Activated CD8-positive, alpha-beta T cell treated with anti-CD3 and anti-CD28 coated beads for 36 hours (primary cell): Measurements from ENCODE around the gene TRPM8. TPM values are rescaled to one million over a fixed set of nuclear protein-coding genes. Genes with fewer than 3 reads are reported as not detected.

ENCODE experiments used
- ATAC-seq: fragments of 200-7000 bp; cut with Tn5 transposase; one replicate; pipeline ENCODE4 v1.10.0; 2021; ENCODE audit warnings: mild to moderate bottlenecking, moderate library complexity
- CTCF ChIA-PET: fragments of 350-600 bp; sonication (Branson Sonifier 250); formaldehyde crosslinking; loops from one replicate; lab custom pipeline; 2021; ENCODE audit warnings: antibody characterized with exemption; lab: Charles Lee
- POLR2A ChIA-PET: fragments of 350-600 bp; sonication (Branson Sonifier 250); formaldehyde crosslinking; loops from one replicate; lab custom pipeline; 2021; ENCODE audit warnings: antibody characterized with exemption; lab: Charles Lee
- DNase-seq: peaks from one replicate; pipeline ENCODE4 v3.0.0-alpha.2; 2020
- H3K27ac Mint-ChIP-seq: one replicate; pipeline ENCODE4 v1.8.0; 2021; ENCODE audit warnings: mild to moderate bottlenecking, mixed read lengths
- H3K27me3 Mint-ChIP-seq: one replicate; pipeline ENCODE4 v1.8.0; 2021; ENCODE audit warnings: mixed read lengths
- H3K36me3 Mint-ChIP-seq: one replicate; pipeline ENCODE4 v1.8.0; 2021; ENCODE audit warnings: low read depth, mixed read lengths
- H3K4me1 Mint-ChIP-seq: one replicate; pipeline ENCODE4 v1.8.0; 2021; ENCODE audit warnings: low read depth, mixed read lengths
- H3K4me3 Mint-ChIP-seq: one replicate; pipeline ENCODE4 v1.8.0; 2021; ENCODE audit warnings: mild to moderate bottlenecking, moderate library complexity, mixed read lengths
- H3K9me3 Mint-ChIP-seq: one replicate; pipeline ENCODE4 v1.8.0; 2021; ENCODE audit warnings: mixed read lengths
- intact Hi-C: fragments of 100-400 bp; cut with micrococcal nuclease; formaldehyde crosslinking; loops from one replicate; pipeline ENCODE4 v1.10.0; 2022
- total RNA-seq, 2 experiments: library from RNA; stranded (reverse); gene quantifications; one replicate each; pipeline ENCODE4 v1.2.3, GENCODE V29; 2021
- TF ChIP-seq, protein P1 (sequence below): fragments of 200-600 bp; IDR thresholded peaks from one replicate; pipeline ENCODE4 v1.8.0; 2022; ENCODE audit warnings: antibody characterized with exemption, mild to moderate bottlenecking

The TRPM8 gene
- total RNA-seq, 2 experiments from 2014 or later: not detected

DNA sequence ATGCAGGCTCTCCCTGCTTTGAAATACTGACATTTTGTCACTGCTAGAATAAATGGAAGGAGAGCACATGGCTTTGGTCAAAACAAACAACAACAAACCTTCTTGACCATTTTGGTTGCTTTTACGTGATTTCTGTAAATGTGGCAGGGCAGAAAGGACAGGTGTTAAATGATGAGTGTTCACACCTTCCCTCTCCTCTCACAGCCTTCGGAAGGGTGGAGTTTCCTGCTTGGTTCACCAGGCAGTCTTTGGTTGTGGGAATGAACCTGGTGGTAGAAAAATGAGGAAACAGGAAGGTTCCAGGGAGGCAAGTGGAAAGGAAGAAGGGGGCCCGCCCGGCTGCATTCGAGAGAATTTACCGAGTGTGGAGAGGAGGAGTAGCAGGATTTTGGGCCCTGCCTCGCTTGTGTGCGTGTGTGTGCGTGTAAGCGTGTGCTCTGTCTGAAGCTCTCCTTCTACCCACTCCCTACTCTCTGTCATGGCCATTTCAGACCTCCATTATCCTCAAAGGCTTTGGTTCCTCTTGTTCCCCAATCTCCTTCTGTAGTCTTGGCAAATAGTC lies 109.6 kb downstream of the TRPM8 start:
- POLR2A ChIA-PET: no interaction called here
- H3K4me1 Mint-ChIP-seq: peaks cover 39% of the 10 kb centered on the region
- TF ChIP-seq, protein P1, sequence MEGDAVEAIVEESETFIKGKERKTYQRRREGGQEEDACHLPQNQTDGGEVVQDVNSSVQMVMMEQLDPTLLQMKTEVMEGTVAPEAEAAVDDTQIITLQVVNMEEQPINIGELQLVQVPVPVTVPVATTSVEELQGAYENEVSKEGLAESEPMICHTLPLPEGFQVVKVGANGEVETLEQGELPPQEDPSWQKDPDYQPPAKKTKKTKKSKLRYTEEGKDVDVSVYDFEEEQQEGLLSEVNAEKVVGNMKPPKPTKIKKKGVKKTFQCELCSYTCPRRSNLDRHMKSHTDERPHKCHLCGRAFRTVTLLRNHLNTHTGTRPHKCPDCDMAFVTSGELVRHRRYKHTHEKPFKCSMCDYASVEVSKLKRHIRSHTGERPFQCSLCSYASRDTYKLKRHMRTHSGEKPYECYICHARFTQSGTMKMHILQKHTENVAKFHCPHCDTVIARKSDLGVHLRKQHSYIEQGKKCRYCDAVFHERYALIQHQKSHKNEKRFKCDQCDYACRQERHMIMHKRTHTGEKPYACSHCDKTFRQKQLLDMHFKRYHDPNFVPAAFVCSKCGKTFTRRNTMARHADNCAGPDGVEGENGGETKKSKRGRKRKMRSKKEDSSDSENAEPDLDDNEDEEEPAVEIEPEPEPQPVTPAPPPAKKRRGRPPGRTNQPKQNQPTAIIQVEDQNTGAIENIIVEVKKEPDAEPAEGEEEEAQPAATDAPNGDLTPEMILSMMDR: no peak

DNA sequence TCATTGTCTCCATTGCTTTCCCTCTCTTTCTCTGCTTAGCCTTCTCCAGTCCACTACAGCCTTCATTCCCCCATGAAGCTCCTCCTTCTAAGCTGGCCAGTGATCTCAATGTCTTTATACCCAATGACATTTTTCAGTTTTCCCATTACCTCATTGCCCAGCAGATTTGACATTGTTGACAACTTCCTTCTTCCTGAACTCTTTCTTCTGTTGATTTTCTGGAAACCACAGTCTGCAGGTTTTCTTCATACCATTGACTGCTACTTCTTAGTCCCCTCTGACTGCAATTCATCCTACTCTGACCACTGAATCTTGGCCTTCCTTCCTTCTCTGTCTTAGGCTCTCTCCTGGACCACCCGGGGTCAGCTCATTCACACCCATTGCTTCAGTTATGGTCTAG lies 110.5 kb downstream of the TRPM8 start:
- CTCF ChIA-PET: no interaction called here

More for the DNA sequence above, 109.6 kb downstream of the TRPM8 start:
- ATAC-seq: no peak
- H3K4me3 Mint-ChIP-seq: no peak overlapping the region
- no peaks in the 10 kb centered on the region for H3K27me3 Mint-ChIP-seq
- H3K9me3 Mint-ChIP-seq: peaks cover 2% of the 10 kb centered on the region
- no peak overlapping the region for H3K27ac Mint-ChIP-seq
- intact Hi-C loops: no loop called here
- H3K36me3 Mint-ChIP-seq: no peaks in the 10 kb centered on the region
- CTCF ChIA-PET: interaction anchor here (1.1 kb wide), 1 partner anchor 37 kb away, joined by 3 read pairs; no protein-coding TSS in a partner anchor
- no peak for DNase-seq

DNA sequence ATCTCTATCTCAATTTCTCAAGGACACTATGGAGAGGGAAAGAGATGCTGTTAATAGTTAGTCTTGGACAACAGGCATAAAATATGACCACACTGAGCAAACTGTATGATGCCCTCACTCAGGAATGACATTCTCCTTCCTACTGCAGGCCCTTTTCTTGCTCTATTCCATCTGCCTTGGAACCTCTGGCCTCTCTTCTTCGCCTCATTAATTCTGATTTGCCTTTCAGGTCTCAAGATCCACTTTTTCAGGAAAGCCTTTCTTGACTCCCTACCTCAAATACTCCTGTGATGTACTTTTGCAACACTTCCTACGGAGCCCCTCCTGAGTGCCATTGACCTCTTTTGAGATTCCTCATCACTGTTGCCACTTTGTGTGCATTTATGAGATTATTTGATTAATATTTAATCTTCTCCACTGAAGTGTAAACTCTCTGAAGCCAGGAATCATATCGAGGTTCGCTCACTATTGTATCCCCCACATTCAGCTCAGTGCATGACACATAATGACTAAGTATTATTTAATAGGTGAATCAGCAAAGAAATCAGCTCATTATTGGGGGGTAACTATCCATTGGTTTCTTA lies 112.1 kb downstream of the TRPM8 start:
- ATAC-seq (no peak), DNase-seq (no peak)
- ChIA-PET CTCF (no interaction called here), POLR2A (no interaction called here)
- no peak overlapping the region for H3K27ac Mint-ChIP-seq
- intact Hi-C loops: no loop called here
- H3K9me3 Mint-ChIP-seq: peaks cover 4% of the 10 kb centered on the region
- no peaks in the 10 kb centered on the region for H3K27me3 Mint-ChIP-seq
- H3K36me3 Mint-ChIP-seq: peaks cover 1% of the 10 kb centered on the region
- no peak overlapping the region for H3K4me3 Mint-ChIP-seq
- H3K4me1 Mint-ChIP-seq: peaks cover 47% of the 10 kb centered on the region
- TF ChIP-seq, protein P1: no peak

More for the DNA sequence above, 110.5 kb downstream of the TRPM8 start:
- ATAC-seq (no peak), DNase-seq (no peak)
- POLR2A ChIA-PET: no interaction called here
- intact Hi-C loops: no loop called here
- Mint-ChIP-seq H3K27me3 (no peaks in the 10 kb centered on the region), H3K9me3 (peaks cover 2% of the 10 kb centered on the region), H3K4me1 (peaks cover 45% of the 10 kb centered on the region), H3K36me3 (no peaks in the 10 kb centered on the region), H3K27ac (no peak overlapping the region), H3K4me3 (no peak overlapping the region)
- TF ChIP-seq, protein P1: no peak

DNA sequence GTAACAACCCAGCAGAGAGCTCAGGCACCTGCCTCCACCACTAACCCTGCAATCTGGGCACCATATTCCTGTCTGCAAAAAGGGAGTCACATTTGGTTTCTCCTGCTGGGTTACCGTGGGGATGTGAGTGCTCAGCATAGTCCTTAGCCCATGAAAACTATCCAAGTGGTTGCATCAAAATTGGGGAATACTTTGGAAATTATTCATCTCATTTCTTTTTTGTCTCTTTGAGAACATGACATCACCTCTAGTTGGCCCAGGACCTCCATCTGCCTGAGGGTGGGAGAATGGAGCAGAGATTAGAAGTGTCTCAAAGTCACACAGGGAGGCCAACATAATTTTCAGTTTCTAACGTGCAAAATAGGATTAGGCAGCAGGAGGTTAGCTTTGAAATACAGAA lies 114.0 kb downstream of the TRPM8 start:
- Mint-ChIP-seq H3K36me3 (peaks cover 1% of the 10 kb centered on the region), H3K27me3 (no peaks in the 10 kb centered on the region), H3K4me3 (no peak overlapping the region), H3K4me1 (peaks cover 35% of the 10 kb centered on the region), H3K27ac (no peak overlapping the region), H3K9me3 (peaks cover 9% of the 10 kb centered on the region)
- ATAC-seq (no peak), DNase-seq (no peak)
- TF ChIP-seq, protein P1: no peak
- intact Hi-C loops: no loop called here
- ChIA-PET POLR2A (no interaction called here), CTCF (interaction anchor here (1.5 kb wide), 1 partner anchor 9 kb away, joined by 3 read pairs; no protein-coding TSS in a partner anchor)

DNA sequence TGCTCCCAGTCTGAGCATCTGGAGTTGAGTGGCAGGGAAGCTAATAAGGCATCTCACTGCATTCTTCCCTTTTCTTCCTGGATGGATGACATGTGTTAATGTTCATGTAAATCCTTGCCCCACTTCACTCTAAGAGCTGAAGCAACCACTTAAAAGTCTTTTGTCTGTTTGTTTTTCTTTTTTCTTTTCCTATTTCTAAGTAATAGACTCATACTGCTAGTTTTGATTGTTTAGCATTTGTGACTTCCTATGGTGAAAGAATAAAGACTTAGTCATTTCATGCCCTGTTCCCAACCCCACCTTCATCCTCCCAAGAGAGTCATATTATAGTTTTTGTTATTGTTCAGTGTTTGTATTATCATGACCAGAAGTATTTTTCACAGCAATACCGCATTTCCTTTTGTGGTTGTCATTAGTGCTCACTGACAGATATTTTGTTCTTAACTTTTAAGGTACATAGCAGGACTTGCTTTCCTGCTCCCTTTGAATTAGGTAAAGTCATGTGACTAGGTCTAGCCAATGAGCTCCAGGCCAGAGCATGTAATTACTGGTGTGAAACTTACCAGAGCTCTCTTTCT lies 115.2 kb downstream of the TRPM8 start:
- Mint-ChIP-seq H3K27ac (peak overlapping the region; percentile 1), H3K36me3 (peaks cover 1% of the 10 kb centered on the region), H3K27me3 (no peaks in the 10 kb centered on the region), H3K9me3 (peaks cover 14% of the 10 kb centered on the region), H3K4me3 (no peak overlapping the region), H3K4me1 (peaks cover 25% of the 10 kb centered on the region)
- intact Hi-C loops: no loop called here
- TF ChIP-seq, protein P1: no peak
- CTCF ChIA-PET: interaction anchor here (1.0 kb wide), 1 partner anchor 513 kb away, joined by 3 read pairs; no protein-coding TSS in a partner anchor
- ATAC-seq (peak; percentile 77), DNase-seq (peak; percentile 52)
- POLR2A ChIA-PET: no interaction called here
